GM12878 (cell line): ENCODE data around the gene MRRF. TPM values are rescaled to one million over a fixed set of nuclear protein-coding genes. Genes with fewer than 3 reads are reported as not detected.

Source experiments
- ATAC-seq: fragments of 200-7000 bp; cut with Tn5 transposase; 3 replicates; pipeline ENCODE4 v1.9.1; 2020; ENCODE audit warnings: mild to moderate bottlenecking, moderate library complexity
- BruUV-seq: library from RNA; stranded (reverse); fragments of 400-500 nt; replicated peaks from 2 replicates; lab custom pipeline; 2021; lab: Mats Ljungman, UMichigan
- CTCF ChIA-PET: fragments of 300-600 bp; sonication (Branson Sonifier 250); formaldehyde crosslinking; extraction: SDS; loops from one replicate; lab custom pipeline; 2021; ENCODE audit warnings: inconsistent platforms; lab: Yijun Ruan, JAX
- POLR2A ChIA-PET: fragments of 350-600 bp; formaldehyde crosslinking; extraction: SDS; loops from one replicate; lab custom pipeline; 2021; ENCODE audit warnings: inconsistent platforms; lab: Charles Lee
- RAD21 ChIA-PET: fragments of 300-600 bp; sonication (Branson Sonifier 250); formaldehyde crosslinking; loops from one replicate; lab custom pipeline; 2023; ENCODE audit warnings: antibody characterized with exemption; ENCODE audit not compliant: unreplicated experiment; lab: Charles Lee
- SMC1A ChIA-PET: fragments of 300-600 bp; sonication (Branson Sonifier 250); formaldehyde crosslinking; loops from one replicate; lab custom pipeline; 2023; ENCODE audit not compliant: unreplicated experiment, uncharacterized antibody; lab: Charles Lee
- DNase-seq: peaks from one replicate; pipeline ENCODE4 v3.0.0-alpha.2; 2011; ENCODE audit warnings: low read depth, low spot score
- FAIRE-seq: peaks from 3 replicates; lab custom pipeline; 2011; peaks lifted over from hg19 to GRCh38; lab: Jason Lieb, UNC
- H2AFZ ChIP-seq: 2 replicates; pipeline ENCODE4 v1.6.0; 2011; ENCODE audit warnings: low read depth, low read length, control low read depth; ENCODE audit not compliant: control insufficient read depth
- H3K27ac ChIP-seq: 2 replicates; pipeline ENCODE4 v1.5.1; 2011; ENCODE audit warnings: control low read depth; ENCODE audit not compliant: control insufficient read depth, insufficient read depth
- H3K27me3 ChIP-seq, 2 experiments: replicated peaks in 1 of 2; 2 replicates each; pipeline versions ENCODE4 v1.6.0 to v1.6.1; 2011; ENCODE audit warnings: low read length in 1 of 2; ENCODE audit not compliant: control insufficient read depth in 2 of 2, insufficient read depth in 2 of 2
- H3K36me3 ChIP-seq, 2 experiments: 2 replicates each; pipeline ENCODE4 v1.5.1; 2011; ENCODE audit warnings: low read length in 1 of 2; ENCODE audit not compliant: control insufficient read depth in 2 of 2, insufficient read depth in 2 of 2
- H3K4me1 ChIP-seq: 2 replicates; pipeline ENCODE4 v1.6.1; 2011; ENCODE audit warnings: mild to moderate bottlenecking, low read length, moderate library complexity, mixed read lengths; ENCODE audit not compliant: control insufficient read depth, insufficient read depth
- H3K4me2 ChIP-seq: 2 replicates; pipeline ENCODE4 v1.6.0; 2011; ENCODE audit warnings: control low read depth; ENCODE audit not compliant: control insufficient read depth, insufficient read depth
- H3K4me3 ChIP-seq: fragments of 200-600 bp; sonication (generic); 2 replicates; pipeline ENCODE4 v1.5.1; 2016
- H3K79me2 ChIP-seq: 2 replicates; pipeline ENCODE4 v1.6.0; 2011; ENCODE audit warnings: low read length; ENCODE audit not compliant: control insufficient read depth, insufficient read depth
- H3K9ac ChIP-seq: 2 replicates; pipeline ENCODE4 v1.8.0; 2011; ENCODE audit warnings: low read length, control low read depth, mixed read lengths; ENCODE audit not compliant: control insufficient read depth, insufficient read depth
- H3K9me3 ChIP-seq: replicated peaks from 3 replicates; pipeline ENCODE4 v1.5.1; 2011; ENCODE audit warnings: mild to moderate bottlenecking, low read length; ENCODE audit not compliant: control insufficient read depth, insufficient read depth
- H4K20me1 ChIP-seq: 2 replicates; pipeline ENCODE4 v1.6.0; 2011; ENCODE audit not compliant: control insufficient read depth, insufficient read depth
- BCL11A ChIP-seq: IDR thresholded peaks from 2 replicates; pipeline ENCODE4 v1.6.1; 2011; ENCODE audit warnings: low read depth, low read length
- SREBF1 ChIP-seq: IDR thresholded peaks from 2 replicates; pipeline ENCODE4 v1.6.1; 2012; ENCODE audit warnings: mild to moderate bottlenecking, low read length
- WGBS: methylation state at CpG from one replicate; pipeline ENCODE4 v1.1.6; 2016; ENCODE audit warnings: low lambda C conversion rate; ENCODE audit not compliant: insufficient replicate concordance, insufficient coverage; ENCODE audit errors: missing lambda C conversion rate; 5-methylcytosine and 5-hydroxymethylcytosine counted together
- in situ Hi-C: fragments of 300-500 bp; cut with MboI; formaldehyde crosslinking; loops from 9 replicates; pipeline ENCODE4 v1.14.3; 2018; ENCODE audit warnings: mixed read lengths
- intact Hi-C: fragments of 100-400 bp; cut with micrococcal nuclease; formaldehyde crosslinking; loops from one replicate; pipeline ENCODE4 v1.14.2; 2022; ENCODE audit not compliant: unreplicated experiment
- polyA plus RNA-seq, 11 experiments: library from polyadenylated mRNA; depleted of rRNA in 4 of 11; unstranded in 6 of 11; stranded (reverse) in 5 of 11; fragments of >200 nt; fragmentation: Nextera tagmentation in 4 of 11; fragmentation: Illumina TruSeq in 1 of 11; extraction: Ambion mirVana in 4 of 11; extraction: Trizol in 1 of 11; gene quantifications; 1 replicate in 1 of 11; 2 replicates in 10 of 11; pipeline versions ENCODE4 v1.2.1 to v1.2.3, GENCODE V29; 2011 to 2016; ENCODE audit warnings: inconsistent platforms in 2 of 11, missing spikeins in 2 of 11, low read depth in 1 of 11
- total RNA-seq, 4 experiments: library from RNA; depleted of rRNA in 3 of 4; stranded (reverse); fragments of >200 nt in 3 of 4; fragmentation: Illumina TruSeq in 1 of 4; extraction: Trizol in 1 of 4; gene quantifications; 2 replicates each; pipeline versions ENCODE4 v1.2.1 to v1.2.3, GENCODE V29; 2013 to 2021
- TF ChIP-seq, protein P1 (sequence below): fragments of 450-650 bp; formaldehyde crosslinking; IDR thresholded peaks from 2 replicates; pipeline ENCODE4 v1.4.0; 2020; ENCODE audit warnings: mild to moderate bottlenecking, moderate library complexity

MRRF gene
- total and polyA plus RNA-seq, 10 of the 15 experiments (the other 5 are each of a cell fraction or from before 2014, with no cell fraction given) = 64.8 to 112 (median 76.4) TPM

DNA sequence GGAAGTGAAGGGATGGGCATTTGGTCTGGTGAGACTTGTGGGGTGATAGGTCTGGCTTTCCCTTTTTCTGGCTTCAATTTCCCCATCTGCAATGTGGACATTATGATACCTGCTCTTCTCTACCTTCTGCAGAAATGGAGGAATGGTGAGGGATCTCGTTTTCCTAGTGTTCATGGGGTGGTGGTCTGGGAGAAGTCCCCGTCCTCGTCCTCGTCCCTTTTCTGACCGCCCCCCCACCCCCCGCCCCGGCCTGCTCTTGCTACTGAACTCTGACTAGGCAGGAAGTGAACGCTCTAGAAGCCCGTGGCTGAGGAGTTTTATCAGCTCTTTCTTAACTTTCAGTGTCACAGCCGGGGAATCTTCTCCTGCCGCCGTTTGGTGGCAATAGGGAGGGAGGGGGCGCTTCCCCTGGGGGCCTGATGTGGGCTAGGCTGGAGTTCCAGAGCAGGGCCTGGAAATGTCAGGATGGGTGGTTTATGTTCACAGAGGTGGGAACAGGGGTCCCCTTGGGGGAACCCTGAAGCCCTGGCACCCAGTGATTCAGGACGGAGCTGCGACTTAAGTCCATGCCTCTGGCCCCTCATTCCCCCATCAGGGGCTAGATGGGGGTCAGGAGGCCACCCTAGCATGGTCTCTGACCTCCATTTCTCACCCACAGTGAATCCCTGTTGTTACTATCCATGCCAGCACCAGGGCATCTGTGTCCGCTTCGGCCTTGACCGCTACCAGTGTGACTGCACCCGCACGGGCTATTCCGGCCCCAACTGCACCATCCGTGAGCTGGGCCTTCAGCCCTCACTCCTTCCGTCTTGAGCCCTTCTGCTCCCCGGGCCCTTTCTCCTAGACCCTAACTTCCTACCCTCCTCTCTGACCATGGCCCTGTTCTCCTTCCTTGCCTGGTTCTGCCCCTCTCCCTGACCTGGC lies 112.8 kb downstream of the MRRF start:
- no TSS peak for BruUV-seq
- H3K27me3 ChIP-seq = no peaks in the 10 kb centered on the region
- ChIA-PET CTCF (interaction anchor here (0.6 kb wide), 1 partner anchor 429 kb away, joined by 3 read pairs; no protein-coding TSS in a partner anchor), POLR2A (no interaction called here), SMC1A (no interaction called here), RAD21 (no interaction called here)
- no peak overlapping the region for H2AFZ ChIP-seq
- no peak for FAIRE-seq
- intact Hi-C loops (no loop called here), in situ Hi-C loops (no loop called here)
- peaks cover 4% of the 10 kb centered on the region for H3K4me1 ChIP-seq
- no peak for ATAC-seq
- WGBS = 41% methylated on average over 24 of the region's 24 CpGs
- H3K27ac ChIP-seq = no peak overlapping the region
- no peaks in the 10 kb centered on the region for H3K79me2 ChIP-seq
- H3K9ac ChIP-seq = no peak overlapping the region
- no peaks in the 10 kb centered on the region; a peak in 1 of 4 replicates for H3K36me3 ChIP-seq
- H3K9me3 ChIP-seq = peaks cover 7% of the 10 kb centered on the region; the same call in 2 of the 3 replicates
- DNase-seq = no peak
- TF ChIP-seq BCL11A = no peak
- no peak for TF ChIP-seq SREBF1
- TF ChIP-seq, protein P1, sequence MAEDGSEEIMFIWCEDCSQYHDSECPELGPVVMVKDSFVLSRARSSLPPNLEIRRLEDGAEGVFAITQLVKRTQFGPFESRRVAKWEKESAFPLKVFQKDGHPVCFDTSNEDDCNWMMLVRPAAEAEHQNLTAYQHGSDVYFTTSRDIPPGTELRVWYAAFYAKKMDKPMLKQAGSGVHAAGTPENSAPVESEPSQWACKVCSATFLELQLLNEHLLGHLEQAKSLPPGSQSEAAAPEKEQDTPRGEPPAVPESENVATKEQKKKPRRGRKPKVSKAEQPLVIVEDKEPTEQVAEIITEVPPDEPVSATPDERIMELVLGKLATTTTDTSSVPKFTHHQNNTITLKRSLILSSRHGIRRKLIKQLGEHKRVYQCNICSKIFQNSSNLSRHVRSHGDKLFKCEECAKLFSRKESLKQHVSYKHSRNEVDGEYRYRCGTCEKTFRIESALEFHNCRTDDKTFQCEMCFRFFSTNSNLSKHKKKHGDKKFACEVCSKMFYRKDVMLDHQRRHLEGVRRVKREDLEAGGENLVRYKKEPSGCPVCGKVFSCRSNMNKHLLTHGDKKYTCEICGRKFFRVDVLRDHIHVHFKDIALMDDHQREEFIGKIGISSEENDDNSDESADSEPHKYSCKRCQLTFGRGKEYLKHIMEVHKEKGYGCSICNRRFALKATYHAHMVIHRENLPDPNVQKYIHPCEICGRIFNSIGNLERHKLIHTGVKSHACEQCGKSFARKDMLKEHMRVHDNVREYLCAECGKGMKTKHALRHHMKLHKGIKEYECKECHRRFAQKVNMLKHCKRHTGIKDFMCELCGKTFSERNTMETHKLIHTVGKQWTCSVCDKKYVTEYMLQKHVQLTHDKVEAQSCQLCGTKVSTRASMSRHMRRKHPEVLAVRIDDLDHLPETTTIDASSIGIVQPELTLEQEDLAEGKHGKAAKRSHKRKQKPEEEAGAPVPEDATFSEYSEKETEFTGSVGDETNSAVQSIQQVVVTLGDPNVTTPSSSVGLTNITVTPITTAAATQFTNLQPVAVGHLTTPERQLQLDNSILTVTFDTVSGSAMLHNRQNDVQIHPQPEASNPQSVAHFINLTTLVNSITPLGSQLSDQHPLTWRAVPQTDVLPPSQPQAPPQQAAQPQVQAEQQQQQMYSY (CRISPR knock-in tag) = no peak
- no peak overlapping the region for H3K4me3 ChIP-seq
- no peaks in the 10 kb centered on the region for H4K20me1 ChIP-seq
- H3K4me2 ChIP-seq = no peak overlapping the region
